HFF-Myc (cell line): ENCODE data around the gene COA1.
"Not testable (repeated sequence)": the region's sequence is repeated elsewhere in the genome, so short reads cannot be mapped to it uniquely, and the experiment has no call there.

Source experiments
- DNase-seq: peaks from one replicate; pipeline ENCODE4 v3.0.0-alpha.2; 2011; ENCODE audit warnings: low read depth; ENCODE audit errors: extremely low read depth
- H3K4me3 ChIP-seq: replicated peaks from 2 replicates; pipeline ENCODE4 v1.5.1; 2011; ENCODE audit warnings: low read depth, mild to moderate bottlenecking, control low read depth, low read length
- TF ChIP-seq, protein P1 (sequence below): IDR thresholded peaks from 2 replicates; pipeline ENCODE4 v1.5.1; 2012; ENCODE audit warnings: mild to moderate bottlenecking, low read depth, low read length, control low read depth; ENCODE audit errors: missing control alignments

The COA1 gene

DNA sequence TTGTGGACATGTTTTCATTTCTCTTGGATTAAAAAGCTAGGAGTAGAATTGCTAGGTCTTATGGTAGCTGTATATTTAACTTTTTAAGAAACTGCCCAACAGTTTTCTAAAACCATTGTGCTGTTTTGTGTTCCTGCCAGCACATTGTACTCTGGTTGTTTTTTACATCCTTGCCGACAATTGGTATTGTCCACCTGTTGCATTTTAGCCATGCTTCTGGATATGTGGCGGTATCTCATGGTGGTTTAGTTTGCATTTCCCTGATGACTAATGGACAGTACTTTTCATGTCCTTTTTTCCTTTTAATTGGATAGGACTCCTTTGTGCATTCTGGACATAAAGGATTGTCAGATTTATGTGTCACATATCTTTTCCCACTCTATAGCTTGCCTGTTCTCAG lies 100.9 kb downstream of the COA1 start:
- TF ChIP-seq, protein P1, sequence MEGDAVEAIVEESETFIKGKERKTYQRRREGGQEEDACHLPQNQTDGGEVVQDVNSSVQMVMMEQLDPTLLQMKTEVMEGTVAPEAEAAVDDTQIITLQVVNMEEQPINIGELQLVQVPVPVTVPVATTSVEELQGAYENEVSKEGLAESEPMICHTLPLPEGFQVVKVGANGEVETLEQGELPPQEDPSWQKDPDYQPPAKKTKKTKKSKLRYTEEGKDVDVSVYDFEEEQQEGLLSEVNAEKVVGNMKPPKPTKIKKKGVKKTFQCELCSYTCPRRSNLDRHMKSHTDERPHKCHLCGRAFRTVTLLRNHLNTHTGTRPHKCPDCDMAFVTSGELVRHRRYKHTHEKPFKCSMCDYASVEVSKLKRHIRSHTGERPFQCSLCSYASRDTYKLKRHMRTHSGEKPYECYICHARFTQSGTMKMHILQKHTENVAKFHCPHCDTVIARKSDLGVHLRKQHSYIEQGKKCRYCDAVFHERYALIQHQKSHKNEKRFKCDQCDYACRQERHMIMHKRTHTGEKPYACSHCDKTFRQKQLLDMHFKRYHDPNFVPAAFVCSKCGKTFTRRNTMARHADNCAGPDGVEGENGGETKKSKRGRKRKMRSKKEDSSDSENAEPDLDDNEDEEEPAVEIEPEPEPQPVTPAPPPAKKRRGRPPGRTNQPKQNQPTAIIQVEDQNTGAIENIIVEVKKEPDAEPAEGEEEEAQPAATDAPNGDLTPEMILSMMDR: no peak
- H3K4me3 ChIP-seq: no peak overlapping the region
- DNase-seq: no peak

DNA sequence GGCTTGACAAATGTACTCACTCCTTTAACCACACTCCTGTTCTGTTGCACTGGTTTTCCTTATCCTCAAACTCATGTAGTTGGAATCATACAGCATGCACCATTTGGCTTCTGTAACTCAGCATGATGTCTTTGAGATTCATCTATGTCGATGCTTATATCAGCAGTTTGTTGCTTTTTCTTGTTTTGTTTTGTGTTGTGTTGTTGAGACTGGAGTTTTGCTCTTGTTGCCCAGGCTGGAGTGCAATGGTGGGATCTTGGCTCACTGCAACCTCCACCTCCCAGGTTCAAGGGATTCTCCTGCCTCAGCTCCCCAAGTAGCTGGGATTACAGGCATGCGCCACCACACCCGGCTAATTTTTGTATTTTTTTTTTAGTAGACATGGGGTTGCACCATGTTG lies 101.5 kb downstream of the COA1 start:
- H3K4me3 ChIP-seq, DNase-seq: not testable (repeated sequence)

DNA sequence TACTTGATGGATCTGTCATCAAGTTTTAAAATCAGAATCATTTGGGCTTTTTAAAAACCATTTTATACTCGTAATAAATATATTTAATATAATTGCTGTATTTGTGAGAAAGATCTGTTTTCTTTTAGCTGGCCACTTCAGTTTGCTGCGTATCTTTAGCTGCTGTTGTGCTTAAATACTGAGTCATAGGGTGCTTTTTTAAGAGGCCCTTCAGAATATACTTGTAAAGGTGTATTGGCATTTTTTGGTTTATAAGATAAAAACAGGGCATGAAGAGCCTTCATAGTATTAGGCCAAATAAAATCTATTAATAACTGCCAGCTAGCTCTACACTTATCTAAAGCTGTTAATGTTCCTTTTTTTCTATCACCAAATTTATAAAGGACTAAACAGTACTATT lies 102.6 kb downstream of the COA1 start:
- H3K4me3 ChIP-seq: no peak overlapping the region
- TF ChIP-seq, protein P1: no peak
- no peak for DNase-seq

- DNase-seq: no peak
- no peak overlapping the region for H3K4me3 ChIP-seq
- TF ChIP-seq, protein P1: no peak
These were observed 103.3 kb downstream of the COA1 start for GRCh38 chr7:43625980-43626379.

DNA sequence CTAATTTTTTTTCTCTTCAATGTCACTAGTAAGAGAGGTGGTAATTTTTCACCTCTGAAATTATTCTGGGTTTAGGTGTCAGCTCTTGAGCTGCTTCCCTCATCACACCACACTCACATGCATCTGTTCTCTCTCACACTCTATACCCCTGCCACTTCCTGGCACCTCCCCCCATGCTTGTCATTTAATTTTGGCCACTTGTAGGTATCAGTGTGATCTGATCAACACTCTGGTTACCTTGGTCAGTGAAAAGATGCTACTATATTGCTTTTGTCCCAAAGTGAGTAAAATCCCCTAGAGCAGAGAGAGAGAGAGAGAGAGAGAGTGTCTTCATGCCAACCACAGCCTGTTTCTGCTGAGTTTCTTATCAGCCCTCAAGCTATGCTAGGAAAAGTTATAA lies 103.9 kb downstream of the COA1 start:
- TF ChIP-seq, protein P1: no peak
- no peak overlapping the region for H3K4me3 ChIP-seq
- DNase-seq: no peak

DNA sequence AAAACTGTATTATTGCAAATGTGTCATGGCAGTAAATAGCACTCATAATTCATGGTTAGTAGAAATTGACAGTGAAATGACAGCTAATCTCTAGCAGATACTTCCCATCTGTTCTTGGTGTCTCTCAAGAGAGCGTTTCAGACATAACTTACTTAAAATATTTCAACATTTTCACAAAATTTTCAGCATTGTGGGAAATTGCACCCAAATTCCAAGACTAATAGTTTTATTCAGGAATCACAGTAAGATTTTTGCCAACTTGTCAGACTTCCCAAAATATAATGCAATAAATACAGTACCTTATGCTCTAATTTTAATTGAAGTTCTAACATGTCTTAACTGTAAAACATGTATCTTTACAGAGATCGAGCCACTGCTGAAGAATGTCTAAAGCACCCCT lies 105.2 kb downstream of the COA1 start:
- H3K4me3 ChIP-seq: no peak overlapping the region
- TF ChIP-seq, protein P1: no peak
- no peak for DNase-seq

GRCh38 chr7:43621729-43622448 lies 107.4 kb downstream of the COA1 start:
- no peak overlapping the region for H3K4me3 ChIP-seq
- TF ChIP-seq, protein P1: no peak
- DNase-seq: no peak
